Activated CD4-positive, alpha-beta T cell treated with anti-CD3 and anti-CD28 coated beads, Interleukin-2, amount 50 U/mL, for 48 hours (primary cell): ENCODE results near the gene RREB1.

Source experiments
- DNase-seq, 2 experiments: peaks; one replicate each; pipeline ENCODE4 v3.0.0-alpha.2; 2020

The RREB1 gene

GRCh38 chr6:7166410-7167293 lies 58.9 kb downstream of the RREB1 start:
- DNase-seq: no peak

GRCh38 chr6:7169296-7169721 lies 61.5 kb downstream of the RREB1 start:
- DNase-seq: no peak

- no peak for DNase-seq
These were observed 62.5 kb downstream of the RREB1 start for GRCh38 chr6:7170117-7170732.

GRCh38 chr6:7171119-7171518 lies 63.4 kb downstream of the RREB1 start:
- no peak for DNase-seq

- no peak for DNase-seq
These were observed 64.0 kb downstream of the RREB1 start for GRCh38 chr6:7171733-7172132.

- DNase-seq: no peak
These were observed 64.9 kb downstream of the RREB1 start for GRCh38 chr6:7172649-7173048.

GRCh38 chr6:7173843-7174503 lies 66.2 kb downstream of the RREB1 start:
- no peak for DNase-seq

- DNase-seq: no peak
These were observed 67.7 kb downstream of the RREB1 start for GRCh38 chr6:7175462-7175861.

GRCh38 chr6:7176208-7176607 lies 68.4 kb downstream of the RREB1 start:
- no peak for DNase-seq

- DNase-seq: no peak
These were observed 70.5 kb downstream of the RREB1 start for GRCh38 chr6:7178280-7178679.

GRCh38 chr6:7180751-7181150 lies 73.0 kb downstream of the RREB1 start:
- no peak for DNase-seq

GRCh38 chr6:7183707-7184106 lies 75.9 kb downstream of the RREB1 start:
- DNase-seq: no peak

GRCh38 chr6:7184502-7184901 lies 76.7 kb downstream of the RREB1 start:
- no peak for DNase-seq

GRCh38 chr6:7185561-7185960 lies 77.8 kb downstream of the RREB1 start:
- DNase-seq: no peak

GRCh38 chr6:7188492-7188891 lies 80.7 kb downstream of the RREB1 start:
- no peak for DNase-seq

GRCh38 chr6:7189101-7189758 lies 81.5 kb downstream of the RREB1 start:
- DNase-seq: no peak

GRCh38 chr6:7190791-7191190 lies 83.0 kb downstream of the RREB1 start:
- DNase-seq: no peak

GRCh38 chr6:7193122-7193521 lies 85.4 kb downstream of the RREB1 start:
- DNase-seq: no peak

- no peak for DNase-seq
These were observed 86.9 kb downstream of the RREB1 start for GRCh38 chr6:7194657-7195056.

- DNase-seq: no peak
These were observed 87.7 kb downstream of the RREB1 start for GRCh38 chr6:7195339-7196018.

- DNase-seq: no peak
These were observed 88.2 kb downstream of the RREB1 start for GRCh38 chr6:7196019-7196402.

- no peak for DNase-seq
These were observed 89.0 kb downstream of the RREB1 start for GRCh38 chr6:7196685-7197283.
